Activated effector memory CD4-positive, alpha-beta T cell treated with anti-CD3 and anti-CD28 coated beads, Interleukin-2, amount 50 U/mL, for 16 hours (primary cell): ENCODE data around the gene TBCD.

ENCODE experiments used
- DNase-seq: peaks from one replicate; pipeline ENCODE4 v3.0.0-alpha.2; 2020

Gene TBCD

GRCh38 chr17:82751571-82752370 is at the start of gene TBCD:
TSS of gene TBCD (plus strand) at chr17:82752065. CDS start at chr17:82752194, 129 bp downstream.
- DNase-seq: peak; percentile 93

- no peak for DNase-seq
Observed at GRCh38 chr17:82702231-82702927, 49.5 kb upstream of the TBCD start.

DNA sequence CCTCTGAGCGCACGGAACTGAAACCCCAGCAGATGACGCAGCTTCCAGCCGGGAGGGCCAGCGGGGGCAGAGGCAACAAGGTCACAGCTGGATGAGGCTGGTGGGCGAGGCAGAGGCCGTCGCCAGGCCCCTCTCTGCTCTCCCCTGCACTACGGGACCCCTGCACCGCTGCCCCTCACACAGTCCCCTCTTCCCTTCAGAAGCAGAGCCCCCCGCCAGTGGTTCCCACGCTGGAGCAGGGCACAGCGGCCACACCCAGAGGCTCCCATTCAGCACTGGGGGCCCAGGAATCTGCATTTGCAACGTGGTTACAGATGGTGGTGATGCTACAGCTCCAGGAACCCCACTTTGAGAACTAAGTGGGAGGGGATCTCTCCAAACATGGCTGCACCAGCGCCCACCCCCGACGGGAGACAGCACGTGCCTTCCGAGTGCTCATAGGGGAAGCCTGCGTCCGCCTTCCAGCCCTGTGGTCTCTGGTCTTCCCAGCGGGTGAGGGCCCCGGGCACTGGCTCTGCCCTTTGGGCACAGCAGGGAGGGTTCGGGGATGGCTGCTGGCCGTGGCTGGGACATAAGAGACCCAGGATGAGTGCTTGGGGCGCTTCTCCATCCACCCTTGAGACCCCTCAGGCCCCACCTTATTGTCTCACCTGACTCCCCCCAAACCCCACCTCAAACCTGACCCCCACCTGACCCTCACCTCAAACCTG is 48.7 kb upstream of the TBCD start:
- DNase-seq: no peak

GRCh38 chr17:82703935-82704865 is 47.7 kb upstream of the TBCD start:
- no peak for DNase-seq

DNA sequence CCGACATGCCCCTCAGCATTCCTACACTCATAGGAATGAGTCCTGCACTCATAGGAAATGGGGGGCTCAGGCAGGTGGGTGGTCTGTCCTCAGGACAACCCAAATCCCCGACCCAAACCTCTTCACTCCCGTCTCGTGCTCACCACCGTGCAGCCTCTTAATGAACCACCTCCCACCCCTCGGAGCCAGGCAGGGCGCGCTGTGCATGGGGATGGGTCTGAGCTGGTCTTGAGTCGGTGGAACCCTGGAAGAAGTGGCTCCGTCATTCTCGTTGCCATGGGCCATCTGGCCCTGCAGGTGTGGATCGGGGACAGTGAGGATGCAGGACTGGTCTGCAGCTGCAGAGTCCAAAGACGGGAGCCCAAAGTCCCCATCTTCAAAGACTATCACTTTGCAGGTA is 47.0 kb upstream of the TBCD start:
- DNase-seq: no peak

DNA sequence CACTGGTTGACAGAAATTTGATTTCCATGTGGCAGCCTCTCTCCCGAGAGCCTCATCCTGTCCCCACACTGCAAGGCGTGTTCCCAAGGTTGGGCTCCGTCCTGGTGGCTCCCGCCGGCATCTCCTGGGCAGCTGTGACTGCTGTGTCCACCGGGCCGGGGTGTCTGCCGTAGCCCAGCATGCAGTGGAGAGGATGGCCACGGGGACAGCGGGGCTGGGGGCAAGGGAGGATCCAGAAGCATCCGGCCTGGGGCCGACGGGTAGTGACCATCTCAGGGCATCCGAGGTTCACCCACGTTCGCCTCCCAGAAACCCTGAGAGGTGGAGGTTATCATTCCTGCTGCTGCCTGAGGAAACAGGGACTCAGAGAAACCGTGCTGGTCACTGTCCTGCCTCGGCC is 46.1 kb upstream of the TBCD start:
- no peak for DNase-seq

DNA sequence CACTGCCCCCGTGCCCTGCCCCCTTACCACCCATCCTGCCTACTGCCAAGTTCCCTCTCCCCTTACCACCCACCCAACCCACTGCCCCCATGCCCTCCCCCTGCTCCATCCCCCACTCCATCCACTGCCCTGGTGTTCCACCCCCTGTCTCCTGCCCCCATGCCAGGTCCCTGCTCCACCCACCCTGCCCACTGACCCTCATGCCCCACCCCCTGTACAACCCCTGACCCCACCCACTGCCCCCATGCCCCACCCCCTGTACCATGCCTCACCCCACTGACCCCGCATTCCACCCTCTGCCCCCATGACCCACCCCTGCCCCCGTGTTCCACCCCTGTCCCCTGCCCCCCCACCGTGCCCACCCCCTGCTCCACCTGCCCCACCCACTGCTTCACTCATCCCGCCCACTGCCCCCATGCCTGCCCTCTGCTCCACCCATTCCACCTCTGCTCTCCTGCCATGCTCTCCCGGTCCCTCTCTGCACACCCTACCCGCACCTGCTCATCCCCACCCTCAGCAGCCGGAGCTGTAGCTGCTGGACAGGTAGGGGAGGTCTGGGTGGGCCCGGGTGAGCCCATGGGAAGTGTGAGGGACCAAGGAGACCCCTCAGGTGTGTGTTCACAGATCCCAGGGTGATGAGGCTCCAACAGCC is 42.7 kb upstream of the TBCD start:
- no peak for DNase-seq

DNA sequence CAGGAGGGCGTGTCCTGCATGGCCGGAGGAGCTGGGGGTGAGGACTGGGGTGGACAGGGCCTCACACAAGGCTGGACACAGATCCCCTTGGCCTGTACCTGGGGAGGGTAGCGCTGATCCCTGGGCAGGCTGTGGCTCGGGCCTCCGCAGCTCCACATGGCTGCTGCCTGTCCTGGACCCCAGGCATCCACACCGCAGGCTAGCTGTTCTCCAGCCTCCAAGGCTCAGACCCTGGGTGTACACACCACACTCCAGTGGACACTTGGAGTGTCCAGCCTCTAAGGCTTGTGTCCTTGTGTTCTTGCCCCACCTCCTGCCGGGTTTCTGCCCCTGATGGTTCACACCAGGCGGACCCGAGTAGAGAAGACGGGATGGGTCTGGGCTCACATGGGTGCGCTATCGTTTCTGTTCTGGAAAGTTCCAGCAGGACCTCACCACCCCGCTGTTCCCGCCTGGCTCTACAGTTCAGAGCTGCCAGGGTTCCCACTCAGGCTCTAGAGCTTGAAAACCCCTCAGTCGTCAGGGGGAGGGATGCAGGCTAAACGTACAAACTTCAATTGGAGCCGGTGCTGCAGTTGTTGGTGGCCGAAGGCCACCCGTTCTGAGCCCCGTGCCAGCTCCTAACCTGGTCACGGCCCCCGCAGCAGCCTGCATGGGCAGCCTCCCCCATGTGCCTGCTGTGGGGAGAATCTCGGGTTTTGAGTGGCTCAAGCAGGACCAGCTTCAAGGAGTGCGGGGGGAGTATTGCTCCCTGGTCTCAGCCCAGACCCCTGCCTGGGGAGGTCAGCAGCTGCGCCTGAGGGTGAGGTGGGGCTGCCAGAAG is 42.0 kb upstream of the TBCD start:
- DNase-seq: no peak

DNA sequence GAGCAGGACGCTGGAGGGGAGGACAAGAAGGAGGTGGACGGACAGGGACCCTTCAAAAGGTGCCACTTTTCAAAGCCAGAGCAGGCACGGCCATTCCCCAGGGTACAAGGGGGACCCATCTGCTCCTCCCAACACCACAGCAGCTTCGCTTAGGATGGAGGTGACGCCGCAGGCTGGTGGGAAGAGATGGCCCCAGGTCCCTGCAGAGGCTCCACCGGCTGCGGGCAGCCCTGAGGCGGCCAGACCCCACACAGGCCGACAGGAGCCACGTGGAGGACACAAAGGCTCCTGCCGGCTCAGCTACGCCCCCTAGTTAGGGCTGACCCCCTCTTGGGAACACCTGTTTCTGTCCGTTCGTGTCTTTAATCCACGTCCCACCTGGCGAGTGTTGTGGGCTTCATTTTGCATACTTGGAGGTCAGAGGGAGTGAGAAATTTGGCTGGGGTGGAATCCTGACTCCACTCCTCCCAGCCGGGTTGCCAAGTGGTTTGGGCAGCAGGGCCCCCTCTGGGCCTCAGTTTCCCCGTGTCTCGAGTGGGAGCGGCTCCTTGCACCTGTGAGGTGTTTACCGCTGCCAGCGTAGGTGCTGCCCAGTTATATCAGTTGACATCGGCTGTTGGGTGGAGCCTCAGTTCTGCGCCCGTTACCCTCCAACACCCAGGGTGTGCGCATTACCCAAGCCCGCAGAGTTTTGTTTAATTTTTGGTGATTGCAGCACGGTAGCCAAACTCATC is 41.2 kb upstream of the TBCD start:
- DNase-seq: no peak

DNA sequence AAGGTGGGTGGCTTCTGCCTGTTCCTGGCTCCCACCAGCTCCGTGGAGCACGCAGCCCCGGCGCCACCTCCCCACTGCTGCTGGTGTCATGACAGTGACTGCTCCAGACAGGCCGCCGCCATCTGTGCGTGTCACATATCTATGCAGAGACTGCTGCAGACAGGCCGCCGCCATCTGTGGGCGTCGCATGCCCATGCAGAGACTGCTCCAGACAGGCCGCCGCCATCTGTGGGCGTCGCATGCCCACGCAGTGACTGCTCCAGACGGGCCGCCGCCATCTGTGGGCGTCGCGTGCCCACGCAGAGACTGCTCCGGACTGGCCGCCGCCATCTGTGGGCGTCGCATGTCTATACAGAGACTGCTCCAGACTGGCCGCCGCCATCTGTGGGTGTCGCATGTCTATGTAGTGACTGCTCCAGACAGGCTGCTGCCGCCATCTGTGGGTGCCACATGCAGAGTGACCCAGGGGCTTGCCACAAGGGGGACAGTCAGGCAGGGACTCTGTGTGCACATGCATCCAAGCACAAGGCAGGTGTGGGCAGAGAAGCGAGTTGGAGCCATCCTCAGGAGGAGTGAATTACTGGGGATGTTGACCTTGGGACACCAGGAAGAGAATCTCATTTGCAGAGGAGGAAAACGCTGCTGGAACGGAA is 38.7 kb upstream of the TBCD start:
- no peak for DNase-seq

DNA sequence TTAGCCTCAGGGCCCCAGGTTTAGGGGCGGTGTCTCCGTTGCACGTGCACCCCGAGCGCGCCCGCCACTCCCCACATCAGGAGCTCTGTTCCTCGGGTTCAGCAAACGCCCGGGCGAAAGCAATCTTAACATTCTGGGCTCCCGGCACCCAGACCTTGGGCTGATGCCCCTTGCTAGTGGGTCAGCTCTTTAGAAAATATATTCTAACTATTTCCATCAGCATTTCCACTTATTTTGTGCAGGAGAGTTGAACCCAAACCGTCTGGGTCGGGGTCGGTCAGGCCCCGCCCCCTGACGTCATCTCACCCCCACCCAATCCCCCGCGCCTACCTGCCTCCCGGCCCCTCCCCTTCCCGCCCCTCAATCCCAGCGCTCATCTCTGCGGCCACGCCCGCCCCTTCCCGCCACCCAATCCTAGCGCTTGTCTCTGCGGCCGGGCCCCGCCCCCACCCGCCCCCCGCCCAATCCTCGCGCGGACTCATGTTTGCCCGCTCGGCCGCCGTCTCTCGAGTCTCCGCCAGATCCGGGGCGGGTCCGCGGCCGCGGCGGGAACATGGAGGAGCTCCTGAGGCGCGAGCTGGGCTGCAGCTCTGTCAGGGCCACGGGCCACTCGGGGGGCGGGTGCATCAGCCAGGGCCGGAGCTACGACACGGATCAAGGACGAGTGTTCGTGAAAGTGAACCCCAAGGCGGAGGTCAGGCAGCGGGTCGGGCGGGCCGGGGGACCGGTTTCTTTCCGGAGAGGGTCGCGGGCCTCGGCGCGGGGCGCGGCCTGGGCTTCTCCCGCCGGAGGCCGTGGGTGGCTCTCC is 35.5 kb upstream of the TBCD start, which contains the start of gene FN3KRP:
TSS of gene FN3KRP (plus strand) at position 504 of the 808 bp plus-strand sequence. CDS start at position 554, 50 bp downstream.
- peak; percentile 97 for DNase-seq

DNA sequence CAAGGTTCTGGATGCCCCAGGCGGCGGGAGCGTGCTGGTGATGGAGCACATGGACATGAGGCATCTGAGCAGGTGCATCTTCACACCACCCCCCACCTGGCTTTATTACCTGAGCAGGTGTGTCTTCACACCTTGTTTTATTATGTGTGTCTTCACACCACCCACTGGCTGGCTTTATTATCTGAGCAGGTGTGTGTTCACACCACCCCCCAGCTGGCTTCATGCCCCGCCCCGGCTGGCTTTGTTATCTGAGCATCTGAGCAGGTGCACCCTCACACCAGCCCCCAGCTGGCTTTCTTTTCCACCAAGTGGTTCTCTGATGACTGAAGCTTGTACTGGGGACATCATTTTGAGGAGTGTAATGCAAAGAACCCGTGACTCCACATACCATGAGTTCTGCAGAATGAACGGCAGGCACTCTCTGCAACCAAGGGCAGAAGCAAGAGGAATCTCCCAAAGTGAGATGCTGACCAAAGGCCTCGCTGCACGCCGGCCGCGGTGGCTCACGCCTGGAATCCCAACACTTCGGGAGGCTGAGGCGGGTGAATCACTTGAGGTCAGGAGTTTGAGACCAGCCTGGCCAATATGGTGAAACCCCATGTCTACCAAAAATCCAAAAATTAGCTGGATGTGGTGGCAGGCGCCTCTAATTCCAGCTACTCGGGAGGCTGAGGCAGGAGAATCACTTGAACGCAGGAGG is 32.7 kb upstream of the TBCD start:
- no peak for DNase-seq

GRCh38 chr17:82720204-82720603 is 31.7 kb upstream of the TBCD start:
- DNase-seq: no peak

DNA sequence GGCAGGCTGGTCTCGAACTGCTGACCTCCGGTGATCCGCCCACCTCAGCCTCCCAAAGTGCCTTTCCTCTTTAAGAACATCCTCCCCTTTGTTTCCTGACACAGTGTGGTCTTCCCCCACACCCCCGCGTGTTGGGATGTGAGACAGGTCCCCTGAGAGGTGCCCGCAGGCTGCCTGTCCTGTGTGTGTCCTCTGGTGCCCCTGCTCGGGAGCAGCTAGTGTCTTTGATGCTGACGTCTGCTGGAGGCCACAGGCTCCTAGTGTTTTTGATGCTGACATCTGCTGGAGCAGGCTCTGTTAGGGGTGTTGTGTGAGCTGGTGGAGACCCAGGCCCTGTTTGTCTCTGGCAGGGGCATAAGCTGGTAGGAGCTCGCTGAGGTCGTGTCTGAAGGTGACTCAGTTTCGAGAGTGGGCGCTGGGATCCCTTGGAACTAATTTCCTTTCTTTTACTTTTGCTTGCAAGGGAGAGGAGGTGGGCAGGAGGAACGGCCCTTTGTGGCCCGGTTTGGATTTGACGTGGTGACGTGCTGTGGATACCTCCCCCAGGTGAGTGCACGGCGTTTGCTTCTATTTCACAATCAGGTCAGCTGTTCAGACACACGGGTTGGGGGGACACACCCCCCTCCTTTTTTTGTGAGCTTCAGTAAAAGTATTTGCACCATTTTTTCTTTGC is 29.4 kb upstream of the TBCD start:
- DNase-seq: no peak

DNA sequence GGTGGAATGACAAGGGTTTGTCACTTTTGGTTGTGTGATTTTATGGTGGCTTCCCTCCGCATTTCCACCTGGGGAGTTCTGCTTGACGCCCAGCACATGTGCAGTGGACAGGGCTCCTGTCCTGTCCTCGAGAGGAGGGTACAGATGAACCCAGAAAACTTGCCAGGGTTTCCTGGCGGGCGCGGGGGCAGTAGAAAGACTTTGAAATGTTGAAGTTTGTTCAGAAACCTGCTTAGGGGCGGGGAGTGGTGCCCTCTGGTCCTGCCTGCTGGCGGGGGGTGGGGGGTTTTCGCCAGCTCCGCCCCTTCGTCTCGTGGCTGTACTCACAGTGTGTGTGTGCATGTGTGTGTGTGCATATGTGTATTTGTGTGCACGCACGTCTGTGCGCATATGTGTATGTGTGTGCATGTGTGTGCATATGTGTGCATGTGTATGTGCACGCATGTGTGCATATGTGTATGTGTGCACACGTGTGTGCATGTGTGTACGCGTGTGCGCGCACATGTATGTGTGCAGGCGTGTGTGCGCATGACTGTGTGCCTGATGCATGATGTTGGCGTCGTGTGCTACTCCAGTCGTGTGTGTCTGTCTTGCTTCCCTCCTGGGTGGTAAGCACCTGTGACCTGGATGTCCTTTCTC is 28.6 kb upstream of the TBCD start:
- DNase-seq: no peak

DNA sequence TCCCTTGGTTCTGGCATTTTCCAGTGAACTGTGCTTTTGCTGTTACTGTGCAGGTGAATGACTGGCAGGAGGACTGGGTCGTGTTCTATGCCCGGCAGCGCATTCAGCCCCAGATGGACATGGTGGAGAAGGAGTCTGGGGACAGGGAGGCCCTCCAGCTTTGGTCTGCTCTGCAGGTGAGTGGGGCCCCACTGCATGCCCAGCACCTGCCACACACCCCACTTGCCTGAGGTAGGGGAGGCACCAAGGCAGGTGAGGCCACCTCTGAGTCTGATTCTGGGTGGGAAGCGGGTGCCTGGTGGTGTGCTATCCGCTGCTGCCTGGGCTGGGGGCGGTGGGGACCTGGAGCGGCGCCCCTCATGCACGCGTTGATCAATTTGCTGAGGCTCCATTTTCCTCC is 25.4 kb upstream of the TBCD start:
- no peak for DNase-seq
